Left ventricle myocardium inferior (tissue), 1 donor: ENCODE results near the gene IARS2. TPM values are rescaled to one million over a fixed set of nuclear protein-coding genes. Genes with fewer than 3 reads are reported as not detected.
A peak's percentile ranks its signal among the peaks of the same experiment; 100 is the strongest.
"Not testable (repeated sequence)": the region's sequence is repeated elsewhere in the genome, so short reads cannot be mapped to it uniquely, and the experiment has no call there.

Experiments
- DNase-seq: peaks from one replicate; pipeline ENCODE4 v3.0.0-alpha.2; 2020
- H3K27ac ChIP-seq: fragments of 200-600 bp; replicated peaks from 2 replicates; pipeline ENCODE4 v1.8.0; 2021
- H3K27me3 ChIP-seq: fragments of 200-600 bp; 2 replicates; pipeline ENCODE4 v1.8.0; 2021; ENCODE audit warnings: low read depth
- H3K36me3 ChIP-seq: fragments of 200-600 bp; 2 replicates; pipeline ENCODE4 v1.8.0; 2021
- H3K4me1 ChIP-seq: fragments of 200-600 bp; 2 replicates; pipeline ENCODE4 v1.8.0; 2021
- H3K4me3 ChIP-seq: fragments of 200-600 bp; 2 replicates; pipeline ENCODE4 v1.8.0; 2021; ENCODE audit warnings: mild to moderate bottlenecking, moderate library complexity
- H3K9me3 ChIP-seq: fragments of 200-600 bp; replicated peaks from 2 replicates; pipeline ENCODE4 v1.8.0; 2021
- intact Hi-C: fragments of 100-400 bp; cut with micrococcal nuclease; formaldehyde crosslinking; loops from one replicate; pipeline ENCODE4 v1.11.0; 2022
- total RNA-seq: library from RNA; stranded (reverse); fragmentation: NEBNext Ultra II Directional; extraction: Animal tissue kit (Norgen Biotek cat#: 25700); gene quantifications from one replicate; pipeline ENCODE4 v1.2.1, GENCODE V29; 2021
- TF ChIP-seq, protein P1 (sequence below): fragments of 200-600 bp; IDR thresholded peaks from 2 replicates; pipeline ENCODE4 v1.8.0; 2021; ENCODE audit warnings: antibody characterized with exemption, mild to moderate bottlenecking, borderline replicate concordance
- donor health status: DM: no; HTN: yes; CAD: no; lungs with severe emphysema.

IARS2 gene
- total RNA-seq, 1 donor from 2014 or later: 77.5 TPM

DNA sequence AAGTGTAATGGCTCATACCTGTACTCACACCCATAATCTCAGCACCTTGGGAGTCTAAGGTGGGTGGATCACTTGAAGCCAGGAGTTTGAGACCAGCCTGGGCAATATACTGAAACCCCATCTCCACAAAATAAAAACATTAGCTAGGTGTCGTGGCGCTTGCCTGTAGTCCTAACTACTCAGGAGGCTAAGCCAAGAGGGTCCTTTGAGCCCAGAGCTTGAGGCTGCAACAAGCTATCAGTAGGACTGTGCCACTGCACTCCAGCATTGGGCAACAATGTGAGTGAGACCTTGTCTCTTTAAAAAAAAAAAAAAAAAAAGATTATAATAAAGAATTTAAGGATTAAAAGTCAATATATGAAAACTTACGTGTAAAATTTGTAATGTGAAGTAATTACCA, 16.0 kb upstream of the IARS2 start:
- intact Hi-C loops: no loop called here
- Histone ChIP-seq H3K27ac (no peak overlapping the region), H3K4me1 (no peaks in the 10 kb centered on the region), H3K4me3 (no peak overlapping the region), H3K27me3 (no peaks in the 10 kb centered on the region), H3K9me3 (no peaks in the 10 kb centered on the region), H3K36me3 (peaks cover 29% of the 10 kb centered on the region)
- TF ChIP-seq, protein P1, sequence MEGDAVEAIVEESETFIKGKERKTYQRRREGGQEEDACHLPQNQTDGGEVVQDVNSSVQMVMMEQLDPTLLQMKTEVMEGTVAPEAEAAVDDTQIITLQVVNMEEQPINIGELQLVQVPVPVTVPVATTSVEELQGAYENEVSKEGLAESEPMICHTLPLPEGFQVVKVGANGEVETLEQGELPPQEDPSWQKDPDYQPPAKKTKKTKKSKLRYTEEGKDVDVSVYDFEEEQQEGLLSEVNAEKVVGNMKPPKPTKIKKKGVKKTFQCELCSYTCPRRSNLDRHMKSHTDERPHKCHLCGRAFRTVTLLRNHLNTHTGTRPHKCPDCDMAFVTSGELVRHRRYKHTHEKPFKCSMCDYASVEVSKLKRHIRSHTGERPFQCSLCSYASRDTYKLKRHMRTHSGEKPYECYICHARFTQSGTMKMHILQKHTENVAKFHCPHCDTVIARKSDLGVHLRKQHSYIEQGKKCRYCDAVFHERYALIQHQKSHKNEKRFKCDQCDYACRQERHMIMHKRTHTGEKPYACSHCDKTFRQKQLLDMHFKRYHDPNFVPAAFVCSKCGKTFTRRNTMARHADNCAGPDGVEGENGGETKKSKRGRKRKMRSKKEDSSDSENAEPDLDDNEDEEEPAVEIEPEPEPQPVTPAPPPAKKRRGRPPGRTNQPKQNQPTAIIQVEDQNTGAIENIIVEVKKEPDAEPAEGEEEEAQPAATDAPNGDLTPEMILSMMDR: no peak
- DNase-seq: no peak

DNA sequence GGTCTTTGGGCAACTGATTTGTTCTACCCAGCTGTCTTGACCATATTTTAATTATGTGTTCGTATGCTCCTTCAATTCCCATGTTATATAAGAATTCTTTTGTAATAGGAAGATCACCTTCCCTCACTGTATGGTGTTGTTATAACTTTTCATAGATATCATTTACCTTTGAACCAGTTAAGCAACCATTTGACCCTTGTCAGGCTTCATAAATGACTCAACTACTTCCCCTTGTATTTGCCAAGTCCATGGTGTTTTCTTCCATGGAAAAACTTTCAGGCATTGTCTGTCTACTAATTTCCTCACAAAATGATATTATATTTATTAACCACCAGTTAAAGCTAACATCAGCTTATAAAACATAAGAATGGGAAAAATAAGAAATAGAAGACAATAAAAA, 9.5 kb upstream of the IARS2 start:
- H3K4me1 ChIP-seq: peaks cover 10% of the 10 kb centered on the region
- TF ChIP-seq, protein P1: no peak
- intact Hi-C loops: no loop called here
- no peak overlapping the region for H3K4me3 ChIP-seq
- no peaks in the 10 kb centered on the region for H3K27me3 ChIP-seq
- DNase-seq: no peak
- H3K27ac ChIP-seq: no peak overlapping the region
- peaks cover 2% of the 10 kb centered on the region for H3K36me3 ChIP-seq
- no peaks in the 10 kb centered on the region for H3K9me3 ChIP-seq

DNA sequence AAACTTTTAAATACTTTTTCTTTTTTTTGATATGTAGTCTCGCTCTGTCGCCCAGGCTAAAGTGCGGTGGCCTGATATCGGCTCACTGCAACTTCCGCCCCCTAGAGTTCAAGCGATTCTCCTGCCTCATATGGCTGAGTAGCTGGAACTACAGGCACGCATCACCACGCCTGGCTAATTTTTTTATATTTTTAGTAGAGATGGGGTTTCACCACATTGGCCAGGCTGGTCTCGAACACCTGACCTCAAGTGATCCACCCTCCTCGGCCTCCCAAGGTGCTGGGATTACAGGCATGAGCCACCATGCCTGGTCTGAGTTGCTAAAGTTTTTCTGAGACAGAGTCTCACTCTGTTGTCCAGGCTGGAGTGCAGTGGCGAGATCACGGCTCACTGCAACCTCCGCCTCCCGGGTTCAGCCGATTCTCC, 7.7 kb upstream of the IARS2 start:
- H3K4me3 ChIP-seq, H3K27ac ChIP-seq, H3K27me3 ChIP-seq, H3K9me3 ChIP-seq, H3K36me3 ChIP-seq, intact Hi-C loops, DNase-seq: not testable (repeated sequence)
- peaks cover 18% of the 10 kb centered on the region for H3K4me1 ChIP-seq

DNA sequence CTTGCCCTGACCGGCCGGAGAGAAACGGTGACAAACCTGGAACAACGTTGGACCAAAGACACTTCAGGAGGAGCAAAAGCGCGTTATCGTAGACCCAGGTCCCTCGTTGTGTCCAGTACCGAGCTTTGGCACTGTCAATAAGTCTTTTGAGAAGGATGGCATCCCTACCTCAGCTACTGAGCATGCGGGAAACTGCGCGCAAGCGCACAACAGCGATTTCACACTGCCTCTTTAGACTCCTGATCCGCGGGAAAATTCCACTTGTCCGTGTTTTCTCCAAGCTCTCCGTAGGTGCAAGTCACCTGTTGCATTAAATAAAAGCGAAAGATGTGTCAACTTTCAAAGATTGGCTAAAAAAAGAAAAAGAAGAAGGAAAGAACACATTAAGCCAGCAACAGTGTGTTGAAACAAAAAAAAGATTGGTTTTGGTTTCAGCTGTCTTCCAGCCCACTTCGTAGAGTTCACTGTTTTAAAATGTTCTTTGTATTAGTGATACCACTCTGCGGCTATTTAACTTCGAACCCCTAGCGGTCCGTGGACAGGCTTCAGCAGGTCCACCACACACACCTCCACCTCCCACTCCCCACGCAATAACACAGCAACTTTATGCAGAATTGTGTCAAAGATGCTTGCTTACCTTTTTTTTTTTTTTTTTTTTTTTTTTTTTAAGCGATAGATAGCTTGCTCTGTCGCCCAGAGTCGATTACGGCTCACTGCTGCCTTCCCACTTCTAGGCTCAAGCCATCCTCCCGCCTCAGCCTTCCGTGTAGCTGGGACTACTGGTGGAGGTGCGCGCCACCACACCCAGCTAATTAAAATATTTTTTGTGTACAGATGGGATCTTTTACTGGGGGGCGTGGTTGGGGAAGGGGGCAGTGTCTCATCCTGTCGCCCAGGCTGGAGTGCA, 4.0 kb upstream of the IARS2 start, which contains the start of gene BPNT1:
Gene BPNT1 (minus strand): TSS at position 139 of the 907 bp plus-strand sequence. CDS start 9,942 bp downstream, outside the sequence.
- Histone ChIP-seq H3K36me3 (no peaks in the 10 kb centered on the region), H3K27ac (peak within 1 kb of the TSS; percentile 73), H3K27me3 (no peaks in the 10 kb centered on the region), H3K9me3 (no peaks in the 10 kb centered on the region), H3K4me1 (peaks cover 34% of the 10 kb centered on the region), H3K4me3 (peak within 1 kb of the TSS; percentile 75)
- intact Hi-C loops: no loop called here
- peak; percentile 93 for DNase-seq
- TF ChIP-seq, protein P1: no peak

DNA sequence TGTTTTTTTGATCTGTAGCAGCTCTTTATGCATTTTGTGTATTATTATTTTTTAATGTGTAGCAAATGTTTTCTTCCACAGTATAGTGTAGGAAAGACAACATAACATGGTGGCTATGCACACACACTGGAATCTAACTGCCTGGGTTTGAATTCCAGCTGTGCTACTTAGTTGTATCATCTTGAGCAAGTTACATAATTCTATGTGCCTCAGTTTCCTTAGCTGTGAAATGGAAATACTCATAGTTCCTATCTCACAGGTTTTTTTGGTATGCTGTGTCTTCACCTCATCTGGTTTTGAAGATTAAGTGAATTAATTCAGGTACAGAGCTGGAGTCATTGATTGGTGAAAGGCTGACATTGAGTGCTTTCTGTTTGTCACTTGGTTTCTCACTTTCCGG, 1.2 kb upstream of the IARS2 start:
- Histone ChIP-seq H3K27me3 (no peaks in the 10 kb centered on the region), H3K27ac (no peak overlapping the region), H3K4me3 (no peak overlapping the region), H3K4me1 (peaks cover 45% of the 10 kb centered on the region), H3K9me3 (no peaks in the 10 kb centered on the region), H3K36me3 (peaks cover 20% of the 10 kb centered on the region)
- TF ChIP-seq, protein P1: no peak
- intact Hi-C loops: no loop called here
- no peak for DNase-seq
